Stimulated activated CD4-positive, alpha-beta T cell treated with anti-CD3 and anti-CD28 coated beads, Interleukin-1b, Interleukin-23, amount 100 ng/mL, for 48 hours (primary cell): Measurements from ENCODE around the gene SNAI3.

ENCODE experiments used
- DNase-seq: peaks from one replicate; pipeline ENCODE4 v3.0.0-alpha.2; 2020

SNAI3 gene

GRCh38 chr16:88703486-88704309 lies 17.4 kb upstream of the SNAI3 start:
- DNase-seq = peak; percentile 70

- no peak for DNase-seq
Observed at GRCh38 chr16:88702371-88703210, 16.3 kb upstream of the SNAI3 start.

GRCh38 chr16:88701581-88702370 lies 15.5 kb upstream of the SNAI3 start:
- DNase-seq = no peak

GRCh38 chr16:88700636-88701482 lies 14.6 kb upstream of the SNAI3 start:
- peak; percentile 92 for DNase-seq

- DNase-seq = no peak
Observed at GRCh38 chr16:88700322-88700635, 14.0 kb upstream of the SNAI3 start.

- DNase-seq = no peak
Observed at GRCh38 chr16:88699180-88699579, 12.9 kb upstream of the SNAI3 start.

- DNase-seq = no peak
Observed at GRCh38 chr16:88698646-88699045, 12.3 kb upstream of the SNAI3 start.

GRCh38 chr16:88697831-88698615 lies 11.7 kb upstream of the SNAI3 start:
- no peak for DNase-seq

- DNase-seq = no peak
Observed at GRCh38 chr16:88697116-88697830, 11.0 kb upstream of the SNAI3 start.

GRCh38 chr16:88696441-88696840 lies 10.1 kb upstream of the SNAI3 start:
- no peak for DNase-seq

- no peak for DNase-seq
Observed at GRCh38 chr16:88695753-88696152, 9.4 kb upstream of the SNAI3 start.

GRCh38 chr16:88695218-88695617 lies 8.9 kb upstream of the SNAI3 start:
- DNase-seq = no peak

GRCh38 chr16:88694221-88695087 lies 8.1 kb upstream of the SNAI3 start:
- DNase-seq = no peak

- DNase-seq = no peak
Observed at GRCh38 chr16:88693420-88694177, 7.3 kb upstream of the SNAI3 start.

GRCh38 chr16:88692861-88693260 lies 6.6 kb upstream of the SNAI3 start:
- DNase-seq = no peak

GRCh38 chr16:88691924-88692560 lies 5.7 kb upstream of the SNAI3 start:
- DNase-seq = no peak

GRCh38 chr16:88691129-88691813 lies 5.0 kb upstream of the SNAI3 start:
- DNase-seq = no peak
